ENCODE results near the gene ABHD8.

DNA sequence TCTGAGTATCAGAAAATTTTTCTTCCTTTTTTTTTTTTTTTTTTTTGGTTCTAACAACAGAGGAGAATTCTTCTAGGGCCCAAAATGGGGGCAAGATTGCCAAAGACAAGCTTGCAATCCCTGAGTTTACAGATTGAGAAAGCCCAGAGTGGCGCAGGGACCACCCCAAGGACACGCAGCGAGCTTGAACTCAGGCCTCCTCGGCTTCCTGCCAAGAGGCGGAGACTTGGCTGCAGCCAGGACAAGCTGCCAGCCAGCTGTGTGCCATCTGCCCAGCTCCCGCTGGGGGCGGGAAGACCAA lies 1.9 kb upstream of the ABHD8 start:
- TF ChIP-seq GATA3 (IDR thresholded peaks at IDR 0.05; ENCODE audit: low read depth, low read length) (no peak), GATA2 (IDR thresholded peaks at IDR 0.05; ENCODE audit: low read depth, low read length) (no peak)

Data from SH-SY5Y (cell line).